Upper lobe of right lung (tissue), 1 donor: ENCODE measurements around the gene PRIMPOL. TPM values are rescaled to one million over a fixed set of nuclear protein-coding genes. Genes with fewer than 3 reads are reported as not detected.
"Not testable (repeated sequence)": the region's sequence is repeated elsewhere in the genome, so short reads cannot be mapped to it uniquely, and the experiment has no call there.

Experiments used
- ATAC-seq: fragments of 200-7000 bp; cut with Tn5 transposase; one replicate; pipeline ENCODE4 v1.9.1; 2020; ENCODE audit warnings: mild to moderate bottlenecking, moderate library complexity
- DNase-seq: peaks from one replicate; pipeline ENCODE4 v3.0.0-alpha.2; 2020
- H3K27ac ChIP-seq: fragments of 200-600 bp; one replicate; pipeline ENCODE4 v1.8.0; 2022
- H3K27me3 ChIP-seq: fragments of 200-600 bp; one replicate; pipeline ENCODE4 v1.8.0; 2022; ENCODE audit warnings: mild to moderate bottlenecking
- H3K36me3 ChIP-seq: fragments of 200-600 bp; one replicate; pipeline ENCODE4 v1.8.0; 2022
- H3K4me1 ChIP-seq: fragments of 200-600 bp; one replicate; pipeline ENCODE4 v1.8.0; 2022
- H3K4me3 ChIP-seq: fragments of 200-600 bp; one replicate; pipeline ENCODE4 v1.8.0; 2022; ENCODE audit warnings: mild to moderate bottlenecking
- H3K9me3 ChIP-seq: fragments of 200-600 bp; one replicate; pipeline ENCODE4 v1.8.0; 2022
- CTCF ChIP-seq: fragments of 200-600 bp; IDR thresholded peaks from one replicate; pipeline ENCODE4 v1.8.0; 2022; ENCODE audit warnings: antibody characterized with exemption
- intact Hi-C: fragments of 100-400 bp; cut with DNase I; formaldehyde crosslinking; loops from one replicate; pipeline ENCODE4 v1.11.0; 2022
- total RNA-seq: library from RNA; stranded (reverse); fragmentation: NEBNext Ultra II Directional; extraction: Animal tissue kit (Norgen Biotek cat#: 25700); gene quantifications from one replicate; pipeline ENCODE4 v1.2.1, GENCODE V29; 2021
- donor health status: DM: no; HTN: yes; CAD: no; lungs with severe emphysema.

PRIMPOL gene
- total RNA-seq, 1 donor from 2014 or later = 14.4 TPM

GRCh38 chr4:184649971-184650855 lies 675 bp downstream of the PRIMPOL start:
- DNase-seq = no peak
- no peaks in the 10 kb centered on the region for H3K9me3 ChIP-seq
- intact Hi-C loops = no loop called here

GRCh38 chr4:184651899-184652298 lies 2.4 kb downstream of the PRIMPOL start:
- H3K36me3 ChIP-seq = no peaks in the 10 kb centered on the region
- no peak overlapping the region for H3K4me3 ChIP-seq
- no peak overlapping the region for H3K27ac ChIP-seq
- TF ChIP-seq CTCF = no peak
- no peak for DNase-seq
- ATAC-seq = no peak
- no peaks in the 10 kb centered on the region for H3K9me3 ChIP-seq
- intact Hi-C loops = no loop called here
- no peaks in the 10 kb centered on the region for H3K27me3 ChIP-seq
- peaks cover 22% of the 10 kb centered on the region for H3K4me1 ChIP-seq

More at GRCh38 chr4:184649971-184650855, 675 bp downstream of the PRIMPOL start:
- peak overlapping the region; percentile 87 for H3K4me3 ChIP-seq
- H3K4me1 ChIP-seq = peaks cover 37% of the 10 kb centered on the region
- no peaks in the 10 kb centered on the region for H3K27me3 ChIP-seq
- no peak for TF ChIP-seq CTCF
- no peaks in the 10 kb centered on the region for H3K36me3 ChIP-seq
- ATAC-seq = peak; percentile 1
- H3K27ac ChIP-seq = peak overlapping the region; percentile 85

- DNase-seq, H3K9me3 ChIP-seq, ATAC-seq, H3K36me3 ChIP-seq, H3K27me3 ChIP-seq, H3K4me3 ChIP-seq, intact Hi-C loops, H3K27ac ChIP-seq: not testable (repeated sequence)
- peaks cover 14% of the 10 kb centered on the region for H3K4me1 ChIP-seq
These were observed 3.1 kb downstream of the PRIMPOL start for GRCh38 chr4:184652681-184653080.

GRCh38 chr4:184653650-184654049 lies 4.1 kb downstream of the PRIMPOL start:
- intact Hi-C loops = no loop called here
- Histone ChIP-seq H3K4me1 (peaks cover 7% of the 10 kb centered on the region), H3K9me3 (no peaks in the 10 kb centered on the region), H3K27ac (no peak overlapping the region), H3K27me3 (no peaks in the 10 kb centered on the region), H3K36me3 (no peaks in the 10 kb centered on the region), H3K4me3 (no peak overlapping the region)
- DNase-seq (no peak), ATAC-seq (no peak)
- TF ChIP-seq CTCF = no peak

- ATAC-seq = no peak
- DNase-seq = no peak
- Histone ChIP-seq H3K4me1 (no peaks in the 10 kb centered on the region), H3K9me3 (no peaks in the 10 kb centered on the region), H3K36me3 (peaks cover 5% of the 10 kb centered on the region), H3K27me3 (no peaks in the 10 kb centered on the region), H3K27ac (no peak overlapping the region), H3K4me3 (no peak overlapping the region)
- intact Hi-C loops = no loop called here
- TF ChIP-seq CTCF = no peak
These were observed 6.6 kb downstream of the PRIMPOL start for GRCh38 chr4:184655889-184656869.

GRCh38 chr4:184657144-184657543 lies 7.6 kb downstream of the PRIMPOL start:
- ATAC-seq = no peak

GRCh38 chr4:184657820-184658219 lies 8.3 kb downstream of the PRIMPOL start:
- DNase-seq, H3K36me3 ChIP-seq, H3K27me3 ChIP-seq, ATAC-seq, H3K9me3 ChIP-seq, H3K27ac ChIP-seq, H3K4me3 ChIP-seq, H3K4me1 ChIP-seq, intact Hi-C loops: not testable (repeated sequence)

More at GRCh38 chr4:184657144-184657543, 7.6 kb downstream of the PRIMPOL start:
- no peak for TF ChIP-seq CTCF
- Histone ChIP-seq H3K36me3 (peaks cover 5% of the 10 kb centered on the region), H3K27ac (no peak overlapping the region), H3K4me1 (no peaks in the 10 kb centered on the region), H3K27me3 (no peaks in the 10 kb centered on the region), H3K9me3 (no peaks in the 10 kb centered on the region), H3K4me3 (no peak overlapping the region)
- no peak for DNase-seq
- intact Hi-C loops = no loop called here
